ENCODE results near the gene APPL2. TPM values are rescaled to one million over a fixed set of nuclear protein-coding genes. Genes with fewer than 3 reads are reported as not detected.

APPL2 gene
- total RNA-seq, 1 donor from 2014 or later, result 37.5 TPM

DNA sequence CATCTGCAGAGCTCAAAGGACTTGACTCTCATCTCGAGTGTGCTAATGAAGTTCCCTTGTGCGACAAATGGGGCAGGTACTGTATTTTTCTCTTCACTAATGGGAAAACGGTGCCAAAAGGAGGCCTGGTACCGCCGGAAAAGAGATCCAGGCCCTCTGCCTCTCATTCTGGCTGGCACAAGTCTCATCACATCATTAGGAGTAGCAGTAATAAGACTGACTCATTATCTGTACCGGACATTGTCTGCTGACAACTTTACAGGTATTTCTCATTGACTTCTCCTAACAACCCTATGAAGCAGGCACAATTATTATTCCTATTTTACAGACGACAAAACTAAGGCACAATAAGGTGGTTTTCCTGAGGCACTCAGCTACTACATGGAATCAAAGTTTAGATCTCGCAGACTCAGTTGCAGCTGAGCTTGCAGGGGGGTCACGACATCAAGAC lies 668 bp downstream of the APPL2 start:
- Mint-ChIP-seq H3K4me1 (peaks cover 50% of the 10 kb centered on the region), H3K27ac (peak overlapping the region; percentile 69), H3K27me3 (ENCODE audit: insufficient read depth, low read depth) (peaks cover 10% of the 10 kb centered on the region), H3K36me3 (peaks cover 3% of the 10 kb centered on the region), H3K4me3 (peak overlapping the region; percentile 94), H3K9me3 (no peaks in the 10 kb centered on the region)
- H3K9ac ChIP-seq, result peak overlapping the region; percentile 52
- H3K36me3 ChIP-seq, result no peaks in the 10 kb centered on the region
- peak; percentile 12 for DNase-seq (ENCODE audit: low spot score)
- peaks cover 9% of the 10 kb centered on the region for H4K20me1 ChIP-seq (ENCODE audit: low read depth)
- no peak overlapping the region for H3K27ac ChIP-seq
- H3K4me3 ChIP-seq, result peak overlapping the region; percentile 80
- peak overlapping the region; percentile 83 for H3K4me2 ChIP-seq
- H2AFZ ChIP-seq (replicated peaks), result peak overlapping the region; percentile 60
- H3K9me3 ChIP-seq (ENCODE audit: low read depth), result no peaks in the 10 kb centered on the region
- TF ChIP-seq EZH2 (IDR thresholded peaks at IDR 0.05) (no peak), EZH2phosphoT487 (IDR thresholded peaks at IDR 0.05) (no peak)
- TF ChIP-seq, protein P1, sequence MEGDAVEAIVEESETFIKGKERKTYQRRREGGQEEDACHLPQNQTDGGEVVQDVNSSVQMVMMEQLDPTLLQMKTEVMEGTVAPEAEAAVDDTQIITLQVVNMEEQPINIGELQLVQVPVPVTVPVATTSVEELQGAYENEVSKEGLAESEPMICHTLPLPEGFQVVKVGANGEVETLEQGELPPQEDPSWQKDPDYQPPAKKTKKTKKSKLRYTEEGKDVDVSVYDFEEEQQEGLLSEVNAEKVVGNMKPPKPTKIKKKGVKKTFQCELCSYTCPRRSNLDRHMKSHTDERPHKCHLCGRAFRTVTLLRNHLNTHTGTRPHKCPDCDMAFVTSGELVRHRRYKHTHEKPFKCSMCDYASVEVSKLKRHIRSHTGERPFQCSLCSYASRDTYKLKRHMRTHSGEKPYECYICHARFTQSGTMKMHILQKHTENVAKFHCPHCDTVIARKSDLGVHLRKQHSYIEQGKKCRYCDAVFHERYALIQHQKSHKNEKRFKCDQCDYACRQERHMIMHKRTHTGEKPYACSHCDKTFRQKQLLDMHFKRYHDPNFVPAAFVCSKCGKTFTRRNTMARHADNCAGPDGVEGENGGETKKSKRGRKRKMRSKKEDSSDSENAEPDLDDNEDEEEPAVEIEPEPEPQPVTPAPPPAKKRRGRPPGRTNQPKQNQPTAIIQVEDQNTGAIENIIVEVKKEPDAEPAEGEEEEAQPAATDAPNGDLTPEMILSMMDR (IDR thresholded peaks at IDR 0.05), result no peak
- H3K27me3 ChIP-seq, result peaks cover 32% of the 10 kb centered on the region
- peaks cover 37% of the 10 kb centered on the region for H3K79me2 ChIP-seq (ENCODE audit: low read depth)
- peaks cover 3% of the 10 kb centered on the region for H3F3A ChIP-seq (ENCODE audit: low read depth)
- H3K4me1 ChIP-seq, result peaks cover 25% of the 10 kb centered on the region

DNA sequence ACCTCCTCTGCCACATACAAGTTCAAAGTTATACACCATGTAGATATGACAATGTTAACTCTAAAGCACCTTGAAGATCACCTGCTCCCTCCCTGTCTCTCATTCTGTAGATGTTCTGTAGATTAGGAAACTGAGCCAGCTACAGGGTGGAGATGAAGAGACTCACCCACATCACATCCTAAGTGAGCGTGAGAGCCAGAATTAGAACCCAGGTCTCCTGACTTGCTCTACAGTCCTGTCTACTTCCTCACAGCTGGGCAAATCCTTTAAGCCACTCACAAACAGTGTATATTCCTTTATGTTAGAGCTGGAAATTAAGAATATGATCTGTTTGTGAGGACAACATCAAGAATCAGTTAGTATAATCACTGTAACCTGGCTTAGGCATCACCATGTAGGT lies 1.8 kb downstream of the APPL2 start:
- Histone ChIP-seq H3K4me1 (peaks cover 25% of the 10 kb centered on the region), H3K27me3 (peaks cover 25% of the 10 kb centered on the region), H3K36me3 (no peaks in the 10 kb centered on the region), H3F3A (ENCODE audit: low read depth) (peaks cover 3% of the 10 kb centered on the region), H2AFZ (replicated peaks) (no peak overlapping the region), H3K27ac (no peak overlapping the region), H3K4me3 (peak overlapping the region; percentile 80), H3K9me3 (ENCODE audit: low read depth) (no peaks in the 10 kb centered on the region), H4K20me1 (ENCODE audit: low read depth) (peaks cover 9% of the 10 kb centered on the region), H3K9ac (no peak overlapping the region), H3K79me2 (ENCODE audit: low read depth) (peaks cover 37% of the 10 kb centered on the region), H3K4me2 (peak overlapping the region; percentile 83)
- Mint-ChIP-seq H3K4me3 (peak overlapping the region; percentile 94), H3K27me3 (ENCODE audit: insufficient read depth, low read depth) (peaks cover 10% of the 10 kb centered on the region), H3K27ac (no peak overlapping the region), H3K4me1 (peaks cover 50% of the 10 kb centered on the region), H3K36me3 (peaks cover 8% of the 10 kb centered on the region), H3K9me3 (no peaks in the 10 kb centered on the region)
- no peak for DNase-seq (ENCODE audit: low spot score)
- no peak for TF ChIP-seq EZH2phosphoT487 (IDR thresholded peaks at IDR 0.05)

DNA sequence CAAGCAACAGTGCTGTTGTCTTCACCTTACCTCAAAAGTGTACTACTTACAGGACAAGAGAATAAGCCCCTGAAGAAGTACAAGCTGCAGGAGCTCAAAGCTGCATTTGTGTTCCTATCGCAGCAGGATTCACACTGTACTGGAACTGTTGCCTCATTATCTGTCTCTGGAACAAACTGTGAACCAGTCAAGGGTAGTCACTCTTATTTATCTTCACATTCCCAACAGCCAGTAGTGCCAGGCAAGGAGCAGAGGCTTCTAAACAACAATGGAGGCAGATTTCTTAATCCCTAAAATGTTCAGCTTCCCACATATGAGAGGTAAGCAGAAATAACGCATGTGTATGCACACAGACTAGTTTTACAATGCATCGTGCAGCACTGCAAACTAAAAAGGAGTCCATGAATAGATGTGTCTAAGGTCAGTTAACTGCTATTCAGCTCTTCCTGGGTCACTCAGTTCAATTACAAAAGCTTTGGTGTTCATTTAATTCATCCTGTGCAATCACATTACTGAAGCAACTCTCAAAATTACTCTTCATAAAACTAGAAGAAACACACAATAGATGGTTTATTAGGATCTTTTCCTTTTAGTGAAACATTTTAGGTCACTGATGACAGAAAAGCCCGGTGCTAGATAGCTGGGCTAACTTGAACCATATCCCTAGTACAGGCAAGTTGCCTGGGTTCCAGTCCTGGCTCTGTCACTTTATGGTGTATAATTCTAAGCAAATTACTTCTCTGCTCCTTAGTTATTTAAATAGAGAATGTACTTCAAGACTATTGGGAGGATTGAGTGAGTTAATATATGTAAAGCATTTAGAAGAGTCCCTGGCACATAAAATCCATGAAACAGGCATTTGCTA lies 2.7 kb downstream of the APPL2 start:
- no peaks in the 10 kb centered on the region for H3K9me3 ChIP-seq (ENCODE audit: low read depth)
- H3K9ac ChIP-seq, result no peak overlapping the region
- TF ChIP-seq EZH2phosphoT487 (IDR thresholded peaks at IDR 0.05), result no peak
- TF ChIP-seq, protein P1 (IDR thresholded peaks at IDR 0.05), result no peak
- no peak for TF ChIP-seq EZH2 (IDR thresholded peaks at IDR 0.05)
- Mint-ChIP-seq H3K36me3 (peaks cover 16% of the 10 kb centered on the region), H3K4me3 (peak overlapping the region; percentile 67), H3K9me3 (no peaks in the 10 kb centered on the region), H3K4me1 (peaks cover 50% of the 10 kb centered on the region), H3K27ac (peak overlapping the region; percentile 74), H3K27me3 (ENCODE audit: insufficient read depth, low read depth) (peaks cover 10% of the 10 kb centered on the region)
- H3K4me1 ChIP-seq, result peaks cover 25% of the 10 kb centered on the region
- no peak overlapping the region for H3K4me3 ChIP-seq
- H3K27ac ChIP-seq, result no peak overlapping the region
- H3K27me3 ChIP-seq, result peaks cover 16% of the 10 kb centered on the region
- peaks cover 9% of the 10 kb centered on the region for H4K20me1 ChIP-seq (ENCODE audit: low read depth)
- peaks cover 37% of the 10 kb centered on the region for H3K79me2 ChIP-seq (ENCODE audit: low read depth)
- DNase-seq (ENCODE audit: low spot score), result no peak
- H3K36me3 ChIP-seq, result no peaks in the 10 kb centered on the region
- no peak overlapping the region for H3K4me2 ChIP-seq
- H2AFZ ChIP-seq (replicated peaks), result no peak overlapping the region
- peaks cover 3% of the 10 kb centered on the region for H3F3A ChIP-seq (ENCODE audit: low read depth)

DNA sequence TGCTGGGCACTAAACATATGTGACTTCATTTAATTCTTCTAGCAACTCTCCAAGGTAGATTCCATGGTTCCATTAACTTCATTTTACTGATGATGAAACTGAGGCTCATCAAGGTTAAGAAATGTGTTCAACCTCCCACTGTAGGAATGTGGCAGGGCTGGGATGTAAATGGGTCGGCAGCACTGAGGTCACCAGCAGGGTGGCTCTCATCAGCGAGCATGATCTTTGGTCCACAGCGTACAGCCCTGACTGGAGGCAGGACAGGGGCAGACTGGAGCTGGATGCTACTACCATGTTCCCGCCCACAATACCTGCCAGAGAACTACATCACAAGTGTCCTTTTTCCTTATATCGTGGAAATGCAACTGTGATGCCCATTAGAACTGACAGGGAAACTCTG lies 4.6 kb downstream of the APPL2 start:
- H3K27me3 Mint-ChIP-seq (ENCODE audit: insufficient read depth, low read depth), result peaks cover 10% of the 10 kb centered on the region
- Histone ChIP-seq H4K20me1 (ENCODE audit: low read depth) (peaks cover 9% of the 10 kb centered on the region), H2AFZ (replicated peaks) (no peak overlapping the region), H3K27ac (no peak overlapping the region), H3K79me2 (ENCODE audit: low read depth) (peaks cover 37% of the 10 kb centered on the region), H3K4me1 (peaks cover 22% of the 10 kb centered on the region), H3K4me3 (no peak overlapping the region), H3F3A (ENCODE audit: low read depth) (peaks cover 3% of the 10 kb centered on the region), H3K9me3 (ENCODE audit: low read depth) (no peaks in the 10 kb centered on the region), H3K27me3 (no peaks in the 10 kb centered on the region), H3K4me2 (no peak overlapping the region), H3K36me3 (no peaks in the 10 kb centered on the region), H3K9ac (no peak overlapping the region)
- no peak for DNase-seq (ENCODE audit: low spot score)
- H3K4me3 Mint-ChIP-seq, result no peak overlapping the region
- no peak for TF ChIP-seq EZH2phosphoT487 (IDR thresholded peaks at IDR 0.05)
- TF ChIP-seq EZH2 (IDR thresholded peaks at IDR 0.05), result no peak
- TF ChIP-seq, protein P1 (IDR thresholded peaks at IDR 0.05), result no peak
- H3K36me3 Mint-ChIP-seq, result peaks cover 20% of the 10 kb centered on the region
- no peaks in the 10 kb centered on the region for H3K9me3 Mint-ChIP-seq
- no peak overlapping the region for H3K27ac Mint-ChIP-seq
- peaks cover 48% of the 10 kb centered on the region for H3K4me1 Mint-ChIP-seq

All from neural progenitor cell (in vitro differentiated cells).